ENCODE results near the gene SIL1. TPM values are rescaled to one million over a fixed set of nuclear protein-coding genes. Genes with fewer than 3 reads are reported as not detected.

Gene SIL1
- polyA plus RNA-seq, 2 of the 4 experiments (the other 2 are of a cell fraction), result 27.6 to 45.5 TPM

- 88% methylated on average over 1 of the region's 1 CpG for WGBS (ENCODE audit: missing lambda C conversion rate)
- DNase-seq (ENCODE audit: low read depth in 1 of 2, low spot score in 1 of 2) (no peak), ATAC-seq (no peak), FAIRE-seq (no peak)
- ChIA-PET POLR2A (no interaction called here), CTCF (interaction anchor here (1.9 kb wide), 1 partner anchor 9 kb away, joined by 7 read pairs; no protein-coding TSS in a partner anchor)
- Histone ChIP-seq H3K4me3 (no peak overlapping the region), H3K27ac (no peak overlapping the region), H3K9me3 (no peaks in the 10 kb centered on the region), H3K4me1 (no peaks in the 10 kb centered on the region), H3K4me2 (no peak overlapping the region)
- TF ChIP-seq, protein P1, sequence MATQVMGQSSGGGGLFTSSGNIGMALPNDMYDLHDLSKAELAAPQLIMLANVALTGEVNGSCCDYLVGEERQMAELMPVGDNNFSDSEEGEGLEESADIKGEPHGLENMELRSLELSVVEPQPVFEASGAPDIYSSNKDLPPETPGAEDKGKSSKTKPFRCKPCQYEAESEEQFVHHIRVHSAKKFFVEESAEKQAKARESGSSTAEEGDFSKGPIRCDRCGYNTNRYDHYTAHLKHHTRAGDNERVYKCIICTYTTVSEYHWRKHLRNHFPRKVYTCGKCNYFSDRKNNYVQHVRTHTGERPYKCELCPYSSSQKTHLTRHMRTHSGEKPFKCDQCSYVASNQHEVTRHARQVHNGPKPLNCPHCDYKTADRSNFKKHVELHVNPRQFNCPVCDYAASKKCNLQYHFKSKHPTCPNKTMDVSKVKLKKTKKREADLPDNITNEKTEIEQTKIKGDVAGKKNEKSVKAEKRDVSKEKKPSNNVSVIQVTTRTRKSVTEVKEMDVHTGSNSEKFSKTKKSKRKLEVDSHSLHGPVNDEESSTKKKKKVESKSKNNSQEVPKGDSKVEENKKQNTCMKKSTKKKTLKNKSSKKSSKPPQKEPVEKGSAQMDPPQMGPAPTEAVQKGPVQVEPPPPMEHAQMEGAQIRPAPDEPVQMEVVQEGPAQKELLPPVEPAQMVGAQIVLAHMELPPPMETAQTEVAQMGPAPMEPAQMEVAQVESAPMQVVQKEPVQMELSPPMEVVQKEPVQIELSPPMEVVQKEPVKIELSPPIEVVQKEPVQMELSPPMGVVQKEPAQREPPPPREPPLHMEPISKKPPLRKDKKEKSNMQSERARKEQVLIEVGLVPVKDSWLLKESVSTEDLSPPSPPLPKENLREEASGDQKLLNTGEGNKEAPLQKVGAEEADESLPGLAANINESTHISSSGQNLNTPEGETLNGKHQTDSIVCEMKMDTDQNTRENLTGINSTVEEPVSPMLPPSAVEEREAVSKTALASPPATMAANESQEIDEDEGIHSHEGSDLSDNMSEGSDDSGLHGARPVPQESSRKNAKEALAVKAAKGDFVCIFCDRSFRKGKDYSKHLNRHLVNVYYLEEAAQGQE (IDR thresholded peaks at IDR 0.05), result no peak
- TF ChIP-seq KDM5A (IDR thresholded peaks at IDR 0.05), result no peak
- no peak for TF ChIP-seq FOXS1 (CRISPR knock-in tag; IDR thresholded peaks at IDR 0.05)
- no peak for TF ChIP-seq FOSB (CRISPR knock-in tag; IDR thresholded peaks at IDR 0.05)
- TF ChIP-seq NR3C1 (IDR thresholded peaks at IDR 0.05), result no peak
Observed at GRCh38 chr5:139156814-139157213, 41.4 kb downstream of the SIL1 start.

GRCh38 chr5:139155333-139155732, 42.8 kb downstream of the SIL1 start:
- 96% methylated on average over 5 of the region's 5 CpGs for WGBS (ENCODE audit: missing lambda C conversion rate)
- no peak for FAIRE-seq

GRCh38 chr5:139151902-139152301, 46.3 kb downstream of the SIL1 start:
- CTCF ChIA-PET, result no interaction called here
- Histone ChIP-seq H3K4me3 (no peak overlapping the region), H3K27ac (no peak overlapping the region), H3K4me1 (no peaks in the 10 kb centered on the region), H3K4me2 (no peak overlapping the region), H3K9me3 (no peaks in the 10 kb centered on the region)
- POLR2A ChIA-PET, result no interaction called here
- FAIRE-seq (no peak), ATAC-seq (no peak), DNase-seq (ENCODE audit: low read depth in 1 of 2, low spot score in 1 of 2) (no peak)
- TF ChIP-seq CEBPB (IDR thresholded peaks at IDR 0.05), result no peak
- no peak for TF ChIP-seq NPAS2 (CRISPR knock-in tag; IDR thresholded peaks at IDR 0.05; ENCODE audit: borderline replicate concordance)
- no peak for TF ChIP-seq KDM1A (IDR thresholded peaks at IDR 0.05; ENCODE audit: low read depth)
- no peak for TF ChIP-seq MAZ (IDR thresholded peaks at IDR 0.05; ENCODE audit: borderline replicate concordance, low read depth, low read length)
- no peak for TF ChIP-seq SMC3 (IDR thresholded peaks at IDR 0.05)
- TF ChIP-seq MYC (IDR thresholded peaks at IDR 0.05; ENCODE audit: borderline replicate concordance, low read length), result no peak
- TF ChIP-seq KDM5A (IDR thresholded peaks at IDR 0.05), result no peak
- no peak for TF ChIP-seq HOXB5 (CRISPR knock-in tag; IDR thresholded peaks at IDR 0.05)
- TF ChIP-seq FOSB (CRISPR knock-in tag; IDR thresholded peaks at IDR 0.05), result no peak
- TF ChIP-seq PHF8 (IDR thresholded peaks at IDR 0.05; ENCODE audit: borderline replicate concordance, low read depth), result no peak
- TF ChIP-seq, protein P2, sequence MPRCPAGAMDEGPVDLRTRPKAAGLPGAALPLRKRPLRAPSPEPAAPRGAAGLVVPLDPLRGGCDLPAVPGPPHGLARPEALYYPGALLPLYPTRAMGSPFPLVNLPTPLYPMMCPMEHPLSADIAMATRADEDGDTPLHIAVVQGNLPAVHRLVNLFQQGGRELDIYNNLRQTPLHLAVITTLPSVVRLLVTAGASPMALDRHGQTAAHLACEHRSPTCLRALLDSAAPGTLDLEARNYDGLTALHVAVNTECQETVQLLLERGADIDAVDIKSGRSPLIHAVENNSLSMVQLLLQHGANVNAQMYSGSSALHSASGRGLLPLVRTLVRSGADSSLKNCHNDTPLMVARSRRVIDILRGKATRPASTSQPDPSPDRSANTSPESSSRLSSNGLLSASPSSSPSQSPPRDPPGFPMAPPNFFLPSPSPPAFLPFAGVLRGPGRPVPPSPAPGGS (IDR thresholded peaks at IDR 0.05), result no peak
- no peak for TF ChIP-seq JUN (IDR thresholded peaks at IDR 0.05)
- TF ChIP-seq NR3C1 (IDR thresholded peaks at IDR 0.05), result no peak
- no peak for TF ChIP-seq HOXB13 (CRISPR knock-in tag; IDR thresholded peaks at IDR 0.05; ENCODE audit: low read depth)
- WGBS (ENCODE audit: missing lambda C conversion rate), result 92% methylated on average over 7 of the region's 7 CpGs

More at GRCh38 chr5:139155333-139155732, 42.8 kb downstream of the SIL1 start:
- no peak overlapping the region for H3K27ac ChIP-seq
- POLR2A ChIA-PET, result no interaction called here
- TF ChIP-seq KDM5A (IDR thresholded peaks at IDR 0.05) (no peak), HDAC2 (IDR thresholded peaks at IDR 0.05) (no peak), EP300 (IDR thresholded peaks at IDR 0.05) (no peak), RAD21 (conservative IDR thresholded peaks at IDR 0.05 in 1 of 2, IDR thresholded peaks at IDR 0.05 in 1 of 2) (no peak), HOXA7 (CRISPR knock-in tag; IDR thresholded peaks at IDR 0.05) (no peak), FOSL2 (IDR thresholded peaks at IDR 0.05) (no peak), FOSL2 (CRISPR knock-in tag; IDR thresholded peaks at IDR 0.05) (no peak), NR3C1 (IDR thresholded peaks at IDR 0.05) (no peak), CHD4 (IDR thresholded peaks at IDR 0.05; ENCODE audit: borderline replicate concordance) (no peak), CBX8 (IDR thresholded peaks at IDR 0.05) (no peak), SMC3 (IDR thresholded peaks at IDR 0.05) (no peak), HOXB5 (CRISPR knock-in tag; IDR thresholded peaks at IDR 0.05) (no peak), RNF2 (IDR thresholded peaks at IDR 0.05; ENCODE audit: borderline replicate concordance, low read depth) (no peak), NFE2L2 (conservative IDR thresholded peaks at IDR 0.05; ENCODE audit: low read length) (no peak), RCOR1 (IDR thresholded peaks at IDR 0.05; ENCODE audit: low read depth, low read length) (no peak), POLR2A (IDR thresholded peaks at IDR 0.05; ENCODE audit: low read length) (no peak), EHMT2 (IDR thresholded peaks at IDR 0.05; ENCODE audit: low read depth) (no peak), ESRRA (IDR thresholded peaks at IDR 0.05; ENCODE audit: borderline replicate concordance, low read length) (no peak)
- TF ChIP-seq, protein P1 (IDR thresholded peaks at IDR 0.05), result no peak
- TF ChIP-seq, protein P3, sequence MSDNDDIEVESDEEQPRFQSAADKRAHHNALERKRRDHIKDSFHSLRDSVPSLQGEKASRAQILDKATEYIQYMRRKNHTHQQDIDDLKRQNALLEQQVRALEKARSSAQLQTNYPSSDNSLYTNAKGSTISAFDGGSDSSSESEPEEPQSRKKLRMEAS (IDR thresholded peaks at IDR 0.05), result no peak
- TF ChIP-seq, protein P4, sequence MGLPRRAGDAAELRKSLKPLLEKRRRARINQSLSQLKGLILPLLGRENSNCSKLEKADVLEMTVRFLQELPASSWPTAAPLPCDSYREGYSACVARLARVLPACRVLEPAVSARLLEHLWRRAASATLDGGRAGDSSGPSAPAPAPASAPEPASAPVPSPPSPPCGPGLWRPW (IDR thresholded peaks at IDR 0.05), result no peak
- no peak overlapping the region for H3K4me3 ChIP-seq
- H3K4me1 ChIP-seq, result no peaks in the 10 kb centered on the region
- H3K9me3 ChIP-seq, result no peaks in the 10 kb centered on the region
- CTCF ChIA-PET, result no interaction called here
- ATAC-seq, result no peak
- H3K4me2 ChIP-seq, result no peak overlapping the region
- DNase-seq (ENCODE audit: low read depth in 1 of 2, low spot score in 1 of 2), result no peak

All from A549 (cell line).